Measurements from ENCODE around the gene DIAPH2.

Gene DIAPH2

DNA sequence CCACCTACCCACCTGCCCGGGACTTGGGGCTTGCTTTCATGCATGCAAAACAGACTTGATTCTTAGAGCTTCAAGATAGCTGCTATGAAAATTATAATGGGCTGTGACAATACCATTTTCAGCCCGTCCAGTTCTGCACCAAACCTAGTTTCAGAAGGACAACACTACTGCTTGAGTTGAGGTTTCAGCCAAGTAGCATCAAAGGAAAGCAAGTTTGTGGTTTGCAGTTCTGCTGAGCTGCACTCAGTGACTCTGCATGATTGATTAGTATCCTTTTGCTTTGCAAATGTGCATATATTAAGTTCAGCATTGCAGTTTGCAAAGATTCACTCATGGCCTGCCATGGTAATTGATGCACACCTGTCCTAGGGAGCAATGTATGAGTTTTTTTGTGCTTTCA lies 641.8 kb downstream of the DIAPH2 start:
- no peak for TF ChIP-seq ZNF585B (tag by site-specific recombination; IDR thresholded peaks at IDR 0.05)
- no peaks in the 10 kb centered on the region for H3K9me3 ChIP-seq (ENCODE audit: control insufficient read depth, insufficient read depth, low read depth, low read length)
- CTCF ChIA-PET, result no interaction called here
- H3K4me1 ChIP-seq (ENCODE audit: control insufficient read depth, insufficient read depth, low read length), result no peaks in the 10 kb centered on the region
- POLR2A ChIA-PET, result no interaction called here
- no peaks in the 10 kb centered on the region for H3K36me3 ChIP-seq (ENCODE audit: control insufficient read depth in 2 of 2, insufficient read depth in 1 of 2, low read length in 2 of 2)
- H3K4me3 ChIP-seq (ENCODE audit: low read depth, low read length), result no peak overlapping the region
- no peak overlapping the region for H3K27ac ChIP-seq (ENCODE audit: extremely low read depth, low read depth, low read length)

DNA sequence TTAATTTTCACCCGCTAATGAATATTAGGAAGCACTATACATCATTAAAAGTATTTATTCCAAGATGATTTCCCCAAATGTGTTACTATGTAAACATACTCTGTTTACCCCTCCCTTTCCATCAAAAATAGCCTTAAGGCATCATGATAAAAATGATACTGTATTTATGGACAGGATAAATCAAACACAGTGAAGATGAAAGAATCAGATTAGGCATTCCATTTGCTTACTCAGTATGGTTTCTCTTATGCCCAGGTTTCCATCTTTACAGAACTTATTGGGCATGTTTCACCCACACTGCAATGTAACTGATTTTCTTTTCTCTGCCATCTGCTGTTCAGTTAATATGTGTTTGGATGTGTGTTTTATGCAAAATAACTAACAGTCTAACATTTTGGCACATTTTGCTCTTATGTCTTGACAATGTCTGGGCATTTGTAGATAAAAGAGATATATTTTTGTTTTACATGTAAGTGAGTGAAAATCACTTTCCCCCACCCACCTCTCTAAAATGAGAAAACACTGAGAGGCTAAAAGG lies 644.3 kb downstream of the DIAPH2 start:
- H3K36me3 ChIP-seq (ENCODE audit: control insufficient read depth in 2 of 2, insufficient read depth in 1 of 2, low read length in 2 of 2), result no peaks in the 10 kb centered on the region
- TF ChIP-seq ZNF654 (tag by site-specific recombination; IDR thresholded peaks at IDR 0.05; ENCODE audit: low read depth) (no peak), ZNF621 (tag by site-specific recombination; IDR thresholded peaks at IDR 0.05) (no peak), ZNF10 (tag by site-specific recombination; IDR thresholded peaks at IDR 0.05) (no peak), KLF10 (tag by site-specific recombination; IDR thresholded peaks at IDR 0.05) (no peak), ZNF404 (tag by site-specific recombination; IDR thresholded peaks at IDR 0.05) (no peak), ZNF777 (tag by site-specific recombination; IDR thresholded peaks at IDR 0.05; ENCODE audit: borderline replicate concordance) (no peak), KLF9 (tag by site-specific recombination; IDR thresholded peaks at IDR 0.05; ENCODE audit: low read depth) (no peak), ZNF2 (tag by site-specific recombination; IDR thresholded peaks at IDR 0.05) (no peak), ZNF791 (tag by site-specific recombination; IDR thresholded peaks at IDR 0.05) (no peak)
- no peaks in the 10 kb centered on the region for H3K9me3 ChIP-seq (ENCODE audit: control insufficient read depth, insufficient read depth, low read depth, low read length)
- CTCF ChIA-PET, result interaction anchor here (0.5 kb wide), 1 partner anchor 32 kb away, joined by 3 read pairs; no protein-coding TSS in a partner anchor
- POLR2A ChIA-PET, result no interaction called here
- no peak overlapping the region for H3K27ac ChIP-seq (ENCODE audit: extremely low read depth, low read depth, low read length)
- H3K4me3 ChIP-seq (ENCODE audit: low read depth, low read length), result no peak overlapping the region
- H3K4me1 ChIP-seq (ENCODE audit: control insufficient read depth, insufficient read depth, low read length), result no peaks in the 10 kb centered on the region

DNA sequence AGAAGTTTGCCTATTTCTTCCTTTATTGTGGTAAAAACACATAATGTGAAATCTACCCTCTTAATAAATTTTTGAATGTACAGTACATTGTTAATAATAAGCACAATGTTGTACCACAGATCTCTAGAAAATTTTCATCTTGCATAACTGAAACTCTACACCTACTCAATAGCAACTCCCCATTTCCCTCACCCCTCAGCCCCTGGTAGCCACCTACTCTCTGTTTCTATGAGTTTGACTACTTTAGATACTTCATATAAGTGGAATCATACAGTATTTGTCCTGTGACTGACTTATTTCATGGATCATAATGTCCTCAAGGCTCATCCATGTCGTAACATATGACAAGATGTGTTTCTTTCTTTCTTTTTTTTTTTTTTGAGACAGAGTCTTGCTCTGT lies 645.5 kb downstream of the DIAPH2 start:
- no peak overlapping the region for H3K27ac ChIP-seq (ENCODE audit: extremely low read depth, low read depth, low read length)
- H3K4me3 ChIP-seq (ENCODE audit: low read depth, low read length), result no peak overlapping the region
- no peaks in the 10 kb centered on the region for H3K4me1 ChIP-seq (ENCODE audit: control insufficient read depth, insufficient read depth, low read length)
- TF ChIP-seq ZNF169 (tag by site-specific recombination; IDR thresholded peaks at IDR 0.05) (no peak), OVOL3 (tag by site-specific recombination; IDR thresholded peaks at IDR 0.05) (no peak), ZFP69B (tag by site-specific recombination; IDR thresholded peaks at IDR 0.05) (no peak), ZFP3 (tag by site-specific recombination; IDR thresholded peaks at IDR 0.05; ENCODE audit: low read depth) (no peak), ZNF76 (tag by site-specific recombination; IDR thresholded peaks at IDR 0.05; ENCODE audit: borderline replicate concordance, low read depth) (no peak), ZNF404 (tag by site-specific recombination; IDR thresholded peaks at IDR 0.05) (no peak), TCF7L2 (IDR thresholded peaks at IDR 0.05; ENCODE audit: borderline replicate concordance, low read depth, low read length) (no peak), ZBTB48 (tag by site-specific recombination; IDR thresholded peaks at IDR 0.05) (no peak), ZNF555 (tag by site-specific recombination; conservative IDR thresholded peaks at IDR 0.05) (no peak)
- POLR2A ChIA-PET, result no interaction called here
- H3K36me3 ChIP-seq (ENCODE audit: control insufficient read depth in 2 of 2, insufficient read depth in 1 of 2, low read length in 2 of 2), result no peaks in the 10 kb centered on the region
- no peaks in the 10 kb centered on the region for H3K9me3 ChIP-seq (ENCODE audit: control insufficient read depth, insufficient read depth, low read depth, low read length)
- CTCF ChIA-PET, result interaction anchor here (0.6 kb wide), 1 partner anchor 1179 kb away, joined by 3 read pairs; no protein-coding TSS in a partner anchor

DNA sequence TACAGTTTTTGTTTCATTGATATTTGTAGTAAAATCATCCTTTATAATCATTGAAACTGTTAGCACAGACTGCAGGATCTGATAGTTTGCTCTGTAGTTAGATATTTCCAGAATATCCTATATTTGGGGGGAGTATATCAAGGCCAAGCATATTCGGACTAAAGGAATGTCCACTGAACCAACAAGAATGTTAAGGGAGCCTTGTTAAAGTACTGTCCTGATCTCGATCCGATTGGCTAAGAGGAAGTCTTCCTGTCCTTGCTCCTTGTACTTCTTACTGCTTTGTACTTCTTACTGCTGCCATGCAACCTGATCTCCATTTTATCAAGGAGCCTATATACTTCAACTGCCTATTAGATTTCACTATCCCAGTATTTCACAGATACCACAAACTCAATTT lies 648.3 kb downstream of the DIAPH2 start:
- no peaks in the 10 kb centered on the region for H3K36me3 ChIP-seq (ENCODE audit: control insufficient read depth in 2 of 2, insufficient read depth in 1 of 2, low read length in 2 of 2)
- no peaks in the 10 kb centered on the region for H3K4me1 ChIP-seq (ENCODE audit: control insufficient read depth, insufficient read depth, low read length)
- POLR2A ChIA-PET, result no interaction called here
- no peak overlapping the region for H3K4me3 ChIP-seq (ENCODE audit: low read depth, low read length)
- no peak overlapping the region for H3K27ac ChIP-seq (ENCODE audit: extremely low read depth, low read depth, low read length)
- no peaks in the 10 kb centered on the region for H3K9me3 ChIP-seq (ENCODE audit: control insufficient read depth, insufficient read depth, low read depth, low read length)
- TF ChIP-seq ZNF292 (tag by site-specific recombination; IDR thresholded peaks at IDR 0.05; ENCODE audit: borderline replicate concordance, low read depth) (no peak), ZNF514 (tag by site-specific recombination; IDR thresholded peaks at IDR 0.05) (no peak), ZNF2 (tag by site-specific recombination; IDR thresholded peaks at IDR 0.05) (no peak)
- CTCF ChIA-PET, result no interaction called here

Measured in HEK293 (cell line).